Measurements from ENCODE around the gene PNLDC1. TPM values are rescaled to one million over a fixed set of nuclear protein-coding genes. Genes with fewer than 3 reads are reported as not detected.

Gene PNLDC1
- total and polyA plus RNA-seq, 9 of the 15 experiments (the other 6 are each of a cell fraction or from before 2014, with no cell fraction given): 0.12 TPM; not detected in 8

DNA sequence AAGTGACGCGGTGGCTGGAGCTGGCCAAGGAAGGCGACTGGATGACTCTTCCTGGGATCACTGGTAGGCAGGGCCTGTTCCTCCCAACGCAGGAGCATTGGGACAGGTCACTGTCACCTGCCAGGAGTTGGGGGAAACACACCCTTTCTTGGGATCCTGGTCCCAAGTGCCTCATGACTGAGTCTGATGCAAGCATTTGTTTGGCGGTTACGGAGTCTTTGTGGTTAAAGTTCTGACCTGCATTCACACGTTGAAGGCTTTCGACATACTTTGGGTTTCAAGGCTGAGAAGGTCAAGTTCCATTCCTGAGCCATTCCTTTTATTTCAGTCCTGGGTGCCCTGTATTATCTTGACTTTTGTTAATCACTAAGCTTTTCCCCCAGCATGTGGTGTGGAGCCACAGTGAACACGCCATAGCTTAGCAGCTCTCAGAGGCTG, 6.0 kb downstream of the PNLDC1 start (continued):
- TF ChIP-seq, protein P1, sequence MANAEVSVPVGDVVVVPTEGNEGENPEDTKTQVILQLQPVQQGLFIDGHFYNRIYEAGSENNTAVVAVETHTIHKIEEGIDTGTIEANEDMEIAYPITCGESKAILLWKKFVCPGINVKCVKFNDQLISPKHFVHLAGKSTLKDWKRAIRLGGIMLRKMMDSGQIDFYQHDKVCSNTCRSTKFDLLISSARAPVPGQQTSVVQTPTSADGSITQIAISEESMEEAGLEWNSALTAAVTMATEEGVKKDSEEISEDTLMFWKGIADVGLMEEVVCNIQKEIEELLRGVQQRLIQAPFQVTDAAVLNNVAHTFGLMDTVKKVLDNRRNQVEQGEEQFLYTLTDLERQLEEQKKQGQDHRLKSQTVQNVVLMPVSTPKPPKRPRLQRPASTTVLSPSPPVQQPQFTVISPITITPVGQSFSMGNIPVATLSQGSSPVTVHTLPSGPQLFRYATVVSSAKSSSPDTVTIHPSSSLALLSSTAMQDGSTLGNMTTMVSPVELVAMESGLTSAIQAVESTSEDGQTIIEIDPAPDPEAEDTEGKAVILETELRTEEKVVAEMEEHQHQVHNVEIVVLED (CRISPR knock-in tag; IDR thresholded peaks at IDR 0.05): no peak
- TF ChIP-seq MXI1 (IDR thresholded peaks at IDR 0.05; ENCODE audit: low read depth, low read length) (no peak), RFX5 (IDR thresholded peaks at IDR 0.05; ENCODE audit: low read depth, low read length) (no peak), E4F1 (CRISPR knock-in tag; IDR thresholded peaks at IDR 0.05; ENCODE audit: borderline replicate concordance) (no peak), MITF (IDR thresholded peaks at IDR 0.05) (0 out of 2 replicates have a peak, but pooled peaks have one; percentile 18), BRF1 (IDR thresholded peaks at IDR 0.05; ENCODE audit: borderline replicate concordance, extremely low read depth, insufficient read length) (no peak), HCFC1 (IDR thresholded peaks at IDR 0.05; ENCODE audit: low read depth, low read length) (no peak), HMG20B (CRISPR knock-in tag; IDR thresholded peaks at IDR 0.05) (no peak), ESRRA (IDR thresholded peaks at IDR 0.05; ENCODE audit: borderline replicate concordance, low read depth) (peak; percentile 79; the same call in 1 of the 2 replicates), ZNF695 (CRISPR knock-in tag; IDR thresholded peaks at IDR 0.05) (no peak), GATAD2A (IDR thresholded peaks at IDR 0.05) (no peak), SREBF2 (CRISPR knock-in tag; IDR thresholded peaks at IDR 0.05) (no peak), CREB1 (IDR thresholded peaks at IDR 0.05) (no peak), CREB1 (CRISPR knock-in tag; IDR thresholded peaks at IDR 0.05) (no peak), IFI16 (CRISPR knock-in tag; IDR thresholded peaks at IDR 0.05) (no peak), SPI1 (IDR thresholded peaks at IDR 0.05; ENCODE audit: borderline replicate concordance, low read depth, low read length) (no peak), ZNF584 (CRISPR knock-in tag; IDR thresholded peaks at IDR 0.05; ENCODE audit: low read depth) (peak; percentile 8; the same call in 1 of the 2 replicates), HDAC2 (IDR thresholded peaks at IDR 0.05) (no peak)
- TF ChIP-seq, protein P2, sequence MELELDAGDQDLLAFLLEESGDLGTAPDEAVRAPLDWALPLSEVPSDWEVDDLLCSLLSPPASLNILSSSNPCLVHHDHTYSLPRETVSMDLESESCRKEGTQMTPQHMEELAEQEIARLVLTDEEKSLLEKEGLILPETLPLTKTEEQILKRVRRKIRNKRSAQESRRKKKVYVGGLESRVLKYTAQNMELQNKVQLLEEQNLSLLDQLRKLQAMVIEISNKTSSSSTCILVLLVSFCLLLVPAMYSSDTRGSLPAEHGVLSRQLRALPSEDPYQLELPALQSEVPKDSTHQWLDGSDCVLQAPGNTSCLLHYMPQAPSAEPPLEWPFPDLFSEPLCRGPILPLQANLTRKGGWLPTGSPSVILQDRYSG (tag; conservative IDR thresholded peaks at IDR 0.05; ENCODE audit: low read depth): no peak
- TF ChIP-seq, protein P3, sequence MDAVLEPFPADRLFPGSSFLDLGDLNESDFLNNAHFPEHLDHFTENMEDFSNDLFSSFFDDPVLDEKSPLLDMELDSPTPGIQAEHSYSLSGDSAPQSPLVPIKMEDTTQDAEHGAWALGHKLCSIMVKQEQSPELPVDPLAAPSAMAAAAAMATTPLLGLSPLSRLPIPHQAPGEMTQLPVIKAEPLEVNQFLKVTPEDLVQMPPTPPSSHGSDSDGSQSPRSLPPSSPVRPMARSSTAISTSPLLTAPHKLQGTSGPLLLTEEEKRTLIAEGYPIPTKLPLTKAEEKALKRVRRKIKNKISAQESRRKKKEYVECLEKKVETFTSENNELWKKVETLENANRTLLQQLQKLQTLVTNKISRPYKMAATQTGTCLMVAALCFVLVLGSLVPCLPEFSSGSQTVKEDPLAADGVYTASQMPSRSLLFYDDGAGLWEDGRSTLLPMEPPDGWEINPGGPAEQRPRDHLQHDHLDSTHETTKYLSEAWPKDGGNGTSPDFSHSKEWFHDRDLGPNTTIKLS (IDR thresholded peaks at IDR 0.05; ENCODE audit: borderline replicate concordance, low read depth): no peak
